Activated naive CD4-positive, alpha-beta T cell treated with anti-CD3 and anti-CD28 coated beads, Interleukin-2, amount 50 U/mL, for 16 hours (primary cell): ENCODE measurements around the gene GGNBP2.

Experiments
- DNase-seq: peaks from one replicate; pipeline ENCODE4 v3.0.0-alpha.2; 2020

GGNBP2 gene

DNA sequence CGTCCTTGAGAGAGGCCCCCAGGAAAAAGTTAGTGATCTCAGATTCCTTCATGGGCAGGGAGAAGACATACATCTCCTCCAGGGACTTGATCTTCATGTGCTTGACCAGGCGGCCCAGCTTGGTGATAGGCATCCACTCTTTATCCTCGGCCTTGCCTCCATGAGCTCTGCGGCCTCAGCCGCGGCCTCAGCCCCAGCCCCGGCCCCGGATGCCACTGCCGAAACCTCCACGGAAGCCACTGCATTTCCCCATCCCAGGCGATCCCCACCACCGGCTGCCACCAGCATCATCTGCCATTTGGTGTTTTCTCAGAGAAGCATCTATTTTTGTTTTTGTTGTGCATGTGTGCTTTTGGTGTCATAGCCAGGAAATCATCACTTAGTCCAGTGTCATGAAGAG, 30.3 kb downstream of the GGNBP2 start:
- no peak for DNase-seq

DNA sequence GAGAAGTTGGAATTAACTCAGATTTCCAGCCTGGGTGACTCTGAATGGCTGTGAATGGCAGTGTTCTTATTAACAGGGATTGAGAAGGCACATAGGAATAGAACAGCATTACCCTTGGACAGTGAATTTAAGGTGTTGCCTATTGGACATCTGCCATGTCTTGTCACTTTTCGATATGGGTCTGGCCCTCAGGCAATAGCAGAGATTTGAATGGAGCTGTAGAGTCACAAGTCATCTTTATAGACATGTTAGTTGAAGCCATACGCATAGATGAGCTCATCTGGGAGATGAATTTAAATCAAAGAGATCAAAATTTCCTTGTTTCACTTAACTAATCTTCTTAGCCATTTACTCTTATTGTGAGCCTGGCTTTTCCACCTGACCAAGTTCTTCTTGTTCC, 32.1 kb downstream of the GGNBP2 start:
- no peak for DNase-seq

DNA sequence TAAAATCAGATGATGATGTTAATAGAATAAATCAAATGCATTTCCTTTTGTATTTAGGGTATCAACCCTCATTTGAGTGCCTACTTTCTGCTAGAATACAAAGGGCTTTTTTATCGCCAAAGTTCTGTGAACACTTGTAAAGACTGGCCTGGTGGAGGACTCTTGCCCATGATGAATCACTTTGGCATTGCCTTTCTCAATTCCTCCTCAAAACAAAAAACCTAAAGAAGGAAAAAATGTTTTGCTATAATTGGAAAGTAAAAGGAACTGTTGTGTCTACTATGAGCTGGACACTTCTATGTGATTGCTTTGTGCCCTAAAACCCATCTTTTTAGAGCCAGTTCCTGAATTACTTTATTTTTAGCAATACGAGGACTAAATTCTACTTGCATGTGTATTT, 34.0 kb downstream of the GGNBP2 start:
- DNase-seq: no peak

DNA sequence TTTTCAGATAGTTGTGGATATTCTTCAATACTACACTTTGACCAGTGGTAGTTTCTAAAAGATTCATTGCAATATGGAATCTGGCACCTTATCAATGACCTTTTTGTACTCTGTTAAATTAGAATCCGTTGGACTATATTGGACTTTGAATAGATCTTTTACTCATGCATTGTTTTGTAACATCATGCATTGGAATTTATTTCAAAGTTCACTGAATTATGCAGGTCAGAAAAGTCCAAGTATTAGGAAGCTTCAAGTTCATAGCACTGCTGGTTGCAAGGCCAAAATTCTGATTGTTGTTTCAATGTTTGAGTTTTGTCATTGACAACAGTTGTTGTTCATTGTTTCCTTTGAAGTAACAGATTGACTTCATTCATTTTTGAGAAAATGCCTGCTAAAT, 39.1 kb downstream of the GGNBP2 start:
- no peak for DNase-seq

DNA sequence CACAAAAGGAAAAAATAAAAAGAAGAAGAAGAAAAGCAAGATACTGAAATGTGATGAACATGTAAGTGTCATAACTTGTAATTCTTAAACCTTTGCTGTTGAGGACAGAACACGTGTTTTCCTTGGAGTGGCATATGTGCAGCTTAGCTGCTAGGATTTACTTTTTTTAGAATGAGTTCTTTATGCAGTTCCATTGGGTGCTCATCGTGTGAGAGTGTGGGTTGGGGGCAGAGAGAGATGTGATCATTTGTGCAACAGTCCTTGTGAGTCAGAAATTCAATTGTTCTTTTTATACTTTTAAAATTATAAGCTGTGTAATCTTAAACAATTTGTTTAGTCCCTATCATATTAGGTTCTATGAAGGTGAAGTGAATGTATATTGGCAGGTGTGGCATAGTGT, 41.4 kb downstream of the GGNBP2 start:
- DNase-seq: no peak

DNA sequence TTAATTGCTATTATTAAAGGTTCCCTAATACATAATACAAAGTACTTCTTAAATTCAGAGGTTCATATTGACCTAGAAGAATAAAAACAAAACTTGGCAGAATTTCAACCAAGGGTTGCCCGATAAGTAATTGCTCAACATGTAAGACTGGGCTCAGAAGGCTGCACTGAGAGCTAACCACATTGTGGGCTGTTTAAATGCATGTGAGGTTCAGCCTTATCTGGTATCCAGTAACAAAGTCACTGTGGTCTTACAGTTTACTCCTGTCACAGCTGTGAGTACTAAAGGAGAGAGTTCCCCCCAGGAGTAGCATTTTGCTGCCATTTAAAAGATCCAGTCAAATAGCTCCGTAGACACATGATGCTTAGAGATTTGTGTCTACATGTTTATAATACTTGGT, 45.4 kb downstream of the GGNBP2 start:
- DNase-seq: no peak

DNA sequence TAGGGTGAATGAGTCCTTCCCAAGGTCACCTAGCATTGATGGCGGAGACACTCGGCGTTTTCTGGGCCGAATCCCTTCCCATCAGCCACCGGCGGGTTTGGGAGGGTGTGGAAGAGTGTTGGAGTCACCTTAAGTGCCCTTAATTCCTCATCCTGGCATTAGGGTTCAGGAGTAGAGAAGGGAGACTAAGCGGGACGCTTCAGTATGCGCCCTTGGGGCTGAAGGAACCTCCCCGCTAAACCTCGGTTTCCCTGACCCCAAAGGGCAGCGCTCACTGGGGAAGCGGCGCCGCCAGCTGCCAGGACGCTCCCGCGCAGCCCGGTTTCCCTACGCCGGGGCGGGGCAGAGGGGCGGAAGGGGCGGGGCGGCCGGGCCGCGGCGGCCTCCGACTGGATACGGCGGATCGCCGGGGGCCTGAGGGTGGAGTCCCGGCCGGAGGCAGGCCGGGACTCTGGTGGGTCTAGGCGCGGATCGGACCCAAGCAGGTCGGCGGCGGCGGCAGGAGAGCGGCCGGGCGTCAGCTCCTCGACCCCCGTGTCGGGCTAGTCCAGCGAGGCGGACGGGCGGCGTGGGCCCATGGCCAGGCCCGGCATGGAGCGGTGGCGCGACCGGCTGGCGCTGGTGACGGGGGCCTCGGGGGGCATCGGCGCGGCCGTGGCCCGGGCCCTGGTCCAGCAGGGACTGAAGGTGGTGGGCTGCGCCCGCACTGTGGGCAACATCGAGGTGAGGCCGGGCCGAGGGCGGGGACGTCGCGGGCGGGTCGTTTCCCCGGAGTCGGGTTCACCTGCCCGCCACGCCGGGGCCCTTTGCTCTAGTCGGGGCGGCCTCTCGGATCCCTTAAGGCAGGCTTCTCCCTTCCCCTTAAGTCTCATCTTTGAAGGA, 47.0 kb downstream of the GGNBP2 start, which contains the start of gene DHRS11:
TSS of gene DHRS11 (plus strand) at position 446 of the 882 bp plus-strand sequence. CDS start at position 577, 131 bp downstream.
- DNase-seq: peak; percentile 80

DNA sequence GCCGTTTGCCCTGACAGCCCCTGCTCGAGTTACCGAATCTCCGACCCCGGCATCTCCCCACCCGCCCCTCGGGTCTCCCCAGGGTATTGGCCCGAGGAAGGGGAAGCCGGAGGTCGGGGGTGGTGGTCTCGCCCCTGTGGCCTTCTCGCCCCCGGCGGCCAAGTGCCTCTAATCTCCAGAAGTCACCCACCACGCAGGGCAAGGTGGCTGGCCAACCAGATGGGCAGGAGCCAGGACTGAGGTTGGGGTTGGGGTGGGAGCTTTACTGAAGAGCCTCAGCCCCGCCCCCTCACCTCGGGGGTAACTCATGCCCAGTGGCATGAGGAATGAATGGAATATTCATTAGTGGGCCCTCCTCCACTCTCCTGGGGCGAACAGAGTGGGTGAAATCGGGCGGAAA, 47.6 kb downstream of the GGNBP2 start:
- no peak for DNase-seq

DNA sequence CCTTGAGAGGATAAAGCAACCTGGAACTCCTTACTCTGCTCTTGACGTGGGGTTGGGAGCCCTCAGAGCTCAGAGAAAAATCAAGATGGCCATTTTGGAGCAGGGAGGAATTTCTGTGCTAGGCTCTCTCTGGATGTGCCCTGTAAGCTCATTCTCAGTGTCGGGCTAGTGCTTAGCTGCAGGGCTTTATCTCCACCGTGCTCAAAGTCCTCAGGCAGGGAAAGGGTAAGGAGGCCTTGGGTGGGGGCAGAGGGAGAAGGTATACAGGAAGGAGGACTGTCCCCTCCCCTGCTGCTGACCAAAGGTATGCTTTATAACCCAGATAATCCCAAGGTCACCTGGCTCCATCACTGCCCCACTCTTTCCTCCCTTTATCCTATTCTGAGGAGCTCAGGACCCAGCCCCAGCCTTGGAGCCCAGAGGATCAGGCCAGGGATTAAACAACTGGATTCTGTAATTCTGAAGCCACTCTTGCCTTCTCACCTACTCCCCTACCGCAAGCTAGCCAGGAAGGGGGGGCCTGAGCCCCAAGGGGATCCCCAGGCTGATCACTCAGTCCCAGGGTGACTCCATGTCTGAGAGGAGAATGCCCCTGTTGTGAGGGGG, 48.1 kb downstream of the GGNBP2 start:
- no peak for DNase-seq

DNA sequence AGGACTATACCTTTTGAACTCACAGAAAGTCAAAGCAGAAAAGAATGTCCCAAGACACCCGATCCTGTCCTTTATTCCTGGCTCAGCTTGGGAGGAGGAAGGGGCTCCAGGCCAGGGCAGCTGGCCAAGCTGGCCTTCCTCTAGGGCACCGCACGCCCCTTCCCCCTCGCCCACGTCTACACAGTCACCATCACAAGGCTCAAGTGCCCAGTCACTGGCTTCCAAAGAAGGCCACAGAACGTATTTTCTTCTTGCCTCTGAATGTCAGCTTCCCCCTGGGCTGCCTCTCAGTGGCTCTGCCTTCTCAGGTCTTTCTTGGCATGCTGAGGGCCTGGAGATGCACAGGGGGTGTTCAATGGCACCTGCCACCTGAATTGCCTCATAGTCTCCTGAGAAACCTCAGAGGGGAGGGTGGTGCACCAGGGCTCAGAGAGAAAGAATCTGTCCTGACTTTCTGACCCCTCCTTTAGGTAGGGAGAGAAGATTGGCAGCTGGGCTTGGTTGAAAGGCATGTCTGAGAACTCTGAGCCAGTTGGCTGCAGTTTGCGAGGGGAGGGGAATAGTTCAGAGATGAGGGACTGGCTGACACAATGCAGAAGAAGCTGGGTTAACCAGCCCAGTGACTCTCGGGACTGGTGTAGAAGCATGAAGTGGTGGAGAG, 49.1 kb downstream of the GGNBP2 start:
- DNase-seq: no peak

DNA sequence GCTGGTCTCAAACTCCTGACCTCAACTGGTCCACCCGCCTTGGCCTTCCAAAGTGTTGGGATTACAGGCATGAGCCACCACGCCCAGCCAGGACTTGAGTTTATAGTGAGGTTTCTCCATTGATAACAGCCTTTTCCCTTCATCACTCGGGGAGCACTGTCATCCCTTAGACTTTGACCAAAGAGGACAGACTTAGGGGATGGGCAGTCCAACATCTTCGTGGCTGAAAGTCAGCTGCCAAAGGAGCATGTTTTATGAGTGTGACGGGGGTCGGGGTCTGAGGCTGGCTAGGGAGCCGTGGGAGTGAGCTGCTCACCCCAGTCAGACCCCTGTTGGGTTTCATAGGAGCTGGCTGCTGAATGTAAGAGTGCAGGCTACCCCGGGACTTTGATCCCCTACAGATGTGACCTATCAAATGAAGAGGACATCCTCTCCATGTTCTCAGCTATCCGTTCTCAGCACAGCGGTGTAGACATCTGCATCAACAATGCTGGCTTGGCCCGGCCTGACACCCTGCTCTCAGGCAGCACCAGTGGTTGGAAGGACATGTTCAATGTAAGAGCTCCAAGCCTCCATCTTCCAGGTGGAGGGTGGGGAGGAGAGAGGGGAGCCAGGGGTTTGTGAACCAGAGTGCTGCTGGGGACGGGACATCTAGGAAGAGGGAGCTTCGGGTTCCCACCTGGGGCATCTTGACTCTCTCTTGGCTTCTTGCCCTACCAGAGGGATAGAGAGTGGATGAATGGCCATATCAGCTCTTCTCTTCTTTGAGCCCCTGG, 50.1 kb downstream of the GGNBP2 start:
- DNase-seq: no peak

DNA sequence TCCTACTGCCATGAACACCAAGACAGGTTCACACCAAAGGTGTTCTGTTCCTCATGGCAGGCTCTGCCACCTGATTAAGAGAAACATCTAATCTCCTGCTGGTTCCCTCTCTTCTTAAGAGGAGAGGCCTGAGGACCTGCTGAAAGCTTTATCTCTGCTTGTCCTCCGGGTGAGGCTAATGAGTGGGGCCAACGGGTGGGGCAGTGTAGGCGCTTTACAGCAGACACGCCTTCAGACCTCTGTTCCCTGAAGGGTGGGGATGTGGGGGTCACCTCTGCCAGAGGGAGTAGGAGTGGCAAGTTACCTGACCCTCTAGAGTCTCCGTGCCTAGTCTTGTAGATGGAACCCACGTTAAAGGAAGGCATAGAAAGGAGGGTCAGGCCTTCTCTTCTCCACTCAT, 52.5 kb downstream of the GGNBP2 start:
- DNase-seq: no peak

DNA sequence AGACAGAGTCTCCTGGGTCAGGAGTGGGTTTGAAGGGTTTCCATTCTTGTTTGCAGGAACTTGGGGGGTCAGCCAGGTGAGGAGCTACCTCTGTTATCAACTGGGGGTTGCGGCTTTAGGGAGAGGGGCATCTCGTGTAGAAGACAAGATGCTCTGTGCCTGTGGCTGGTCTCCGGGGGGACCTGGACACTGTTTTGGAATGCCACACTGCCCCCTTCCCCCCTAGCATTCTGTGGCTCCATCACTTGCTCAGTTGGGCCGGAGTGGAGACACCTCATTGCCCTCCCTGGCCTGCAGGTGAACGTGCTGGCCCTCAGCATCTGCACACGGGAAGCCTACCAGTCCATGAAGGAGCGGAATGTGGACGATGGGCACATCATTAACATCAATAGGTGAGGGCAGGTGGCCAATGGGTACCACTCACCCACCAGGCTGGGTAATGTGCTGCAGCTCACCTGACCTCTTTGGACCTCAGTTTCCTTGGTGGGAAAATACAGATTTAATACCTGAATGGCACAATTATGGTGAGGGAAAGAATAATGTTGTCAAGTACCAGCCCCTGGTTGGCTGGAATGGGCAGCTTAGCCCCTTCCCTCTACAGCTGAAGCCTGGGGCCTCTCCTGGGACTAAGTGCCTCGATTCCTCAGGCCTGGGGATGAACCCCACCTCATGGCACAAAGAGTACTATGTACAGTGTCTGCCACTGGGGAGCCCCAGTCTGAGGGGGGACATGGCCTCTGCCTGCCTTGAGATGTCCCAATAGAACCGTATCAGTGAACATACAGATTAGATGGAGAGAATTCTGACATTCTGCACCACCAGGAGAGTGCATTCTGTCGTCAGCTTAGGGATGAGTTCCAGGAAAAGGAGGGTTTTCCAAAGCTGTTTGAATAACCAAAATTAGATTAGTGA, 53.4 kb downstream of the GGNBP2 start:
- DNase-seq: no peak

DNA sequence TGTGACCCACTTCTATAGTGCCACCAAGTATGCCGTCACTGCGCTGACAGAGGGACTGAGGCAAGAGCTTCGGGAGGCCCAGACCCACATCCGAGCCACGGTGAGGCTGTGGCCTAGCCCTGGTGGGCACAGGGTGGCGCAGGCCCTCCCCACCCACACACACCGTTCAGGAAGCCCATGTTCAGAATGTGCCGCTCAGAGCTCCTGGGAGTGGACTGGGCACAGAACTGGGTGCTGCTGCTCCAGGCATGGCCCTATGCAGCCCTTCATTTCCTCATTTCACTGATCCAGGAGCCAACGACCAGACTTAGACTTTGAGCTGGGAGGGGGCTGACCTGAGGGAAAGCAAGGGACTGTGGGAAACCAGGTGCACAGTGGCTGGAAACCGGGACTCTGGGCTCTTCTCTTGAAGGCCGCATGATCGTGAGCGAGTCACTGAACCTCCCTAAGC, 54.3 kb downstream of the GGNBP2 start:
- DNase-seq: no peak

DNA sequence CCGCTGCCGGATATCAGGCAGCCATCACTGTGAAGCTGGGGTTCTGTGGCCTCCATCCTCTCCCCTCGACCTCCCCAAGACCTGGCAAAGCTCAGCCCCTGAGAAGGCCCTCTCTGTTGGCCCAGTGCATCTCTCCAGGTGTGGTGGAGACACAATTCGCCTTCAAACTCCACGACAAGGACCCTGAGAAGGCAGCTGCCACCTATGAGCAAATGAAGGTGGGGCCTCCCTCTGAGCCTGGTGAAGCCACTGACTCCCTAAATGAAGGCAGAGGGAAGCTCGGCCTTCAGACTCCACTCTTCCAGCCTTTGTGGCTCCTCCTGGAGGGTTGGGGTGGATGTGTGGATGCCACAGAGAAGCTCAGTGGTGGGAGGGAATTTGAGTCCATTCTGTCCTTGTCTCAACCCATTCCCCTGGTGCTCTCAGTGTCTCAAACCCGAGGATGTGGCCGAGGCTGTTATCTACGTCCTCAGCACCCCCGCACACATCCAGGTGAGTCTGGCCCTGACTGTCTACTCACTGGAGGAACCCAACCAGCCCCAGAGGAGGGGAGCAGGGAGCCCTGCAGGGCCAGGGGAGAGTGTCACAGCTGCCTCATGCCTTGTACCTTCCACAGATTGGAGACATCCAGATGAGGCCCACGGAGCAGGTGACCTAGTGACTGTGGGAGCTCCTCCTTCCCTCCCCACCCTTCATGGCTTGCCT, 55.0 kb downstream of the GGNBP2 start:
- no peak for DNase-seq

DNA sequence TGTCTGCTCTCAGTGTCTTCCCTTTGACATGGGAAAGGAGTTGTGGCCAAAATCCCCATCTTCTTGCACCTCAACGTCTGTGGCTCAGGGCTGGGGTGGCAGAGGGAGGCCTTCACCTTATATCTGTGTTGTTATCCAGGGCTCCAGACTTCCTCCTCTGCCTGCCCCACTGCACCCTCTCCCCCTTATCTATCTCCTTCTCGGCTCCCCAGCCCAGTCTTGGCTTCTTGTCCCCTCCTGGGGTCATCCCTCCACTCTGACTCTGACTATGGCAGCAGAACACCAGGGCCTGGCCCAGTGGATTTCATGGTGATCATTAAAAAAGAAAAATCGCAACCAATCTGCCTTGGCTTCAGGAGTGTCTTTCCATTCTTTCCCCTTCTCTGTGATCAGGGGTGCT, 55.7 kb downstream of the GGNBP2 start:
- DNase-seq: no peak

DNA sequence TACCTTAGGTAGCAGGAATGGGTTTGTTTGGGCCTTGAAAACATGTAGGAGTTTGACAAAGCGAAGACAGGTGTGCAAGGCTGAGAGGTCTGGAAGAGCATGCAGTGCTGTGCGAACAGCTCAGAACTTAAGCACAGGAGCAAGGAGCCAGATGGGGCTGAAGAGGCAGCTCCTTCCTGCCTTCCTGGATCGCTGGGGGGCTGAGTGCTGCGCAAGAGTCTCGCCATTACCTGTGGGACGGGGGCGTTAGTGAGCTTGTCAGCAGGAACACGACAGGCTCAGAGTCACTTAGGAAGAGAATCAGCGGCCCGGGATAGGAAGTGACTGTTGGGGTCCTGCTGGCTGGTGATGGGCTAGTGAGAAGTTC, 56.2 kb downstream of the GGNBP2 start:
- peak; percentile 34 for DNase-seq

DNA sequence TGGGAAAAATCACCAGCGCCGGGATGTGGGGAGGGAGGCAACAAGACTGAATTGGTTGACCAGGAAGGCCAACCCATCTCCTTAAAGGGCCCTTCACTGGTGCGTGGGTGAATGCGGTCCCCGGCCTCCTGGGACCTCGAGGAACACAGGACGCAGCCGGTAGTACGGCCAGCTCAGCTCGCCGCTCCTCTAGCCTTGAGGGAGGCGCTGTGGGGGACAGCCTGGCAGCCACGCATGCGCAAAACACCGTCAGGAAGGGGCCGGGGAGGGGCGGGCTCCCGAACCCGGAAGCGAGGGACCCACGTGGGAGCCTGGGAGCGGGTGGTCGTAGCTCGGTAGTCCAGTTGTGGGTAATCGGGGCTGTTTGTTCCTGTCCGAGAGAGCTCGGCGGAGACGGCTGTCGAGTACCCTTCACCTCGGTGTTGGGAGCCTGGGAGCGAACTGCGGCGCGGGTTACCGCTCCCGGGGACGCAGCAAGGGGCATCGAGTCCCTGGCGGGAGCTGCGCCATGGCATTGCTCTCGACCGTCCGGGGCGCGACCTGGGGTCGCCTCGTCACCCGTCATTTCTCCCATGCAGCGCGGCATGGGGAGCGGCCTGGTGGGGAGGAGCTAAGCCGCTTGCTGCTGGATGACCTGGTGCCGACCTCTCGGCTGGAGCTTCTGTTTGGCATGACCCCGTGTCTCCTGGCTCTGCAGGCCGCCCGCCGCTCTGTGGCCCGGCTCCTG, 56.7 kb downstream of the GGNBP2 start, which contains the start of gene MRM1:
TSS of gene MRM1 (plus strand) at position 281 of the 727 bp plus-strand sequence. CDS start at position 509, 228 bp downstream.
- peak; percentile 89 for DNase-seq

DNA sequence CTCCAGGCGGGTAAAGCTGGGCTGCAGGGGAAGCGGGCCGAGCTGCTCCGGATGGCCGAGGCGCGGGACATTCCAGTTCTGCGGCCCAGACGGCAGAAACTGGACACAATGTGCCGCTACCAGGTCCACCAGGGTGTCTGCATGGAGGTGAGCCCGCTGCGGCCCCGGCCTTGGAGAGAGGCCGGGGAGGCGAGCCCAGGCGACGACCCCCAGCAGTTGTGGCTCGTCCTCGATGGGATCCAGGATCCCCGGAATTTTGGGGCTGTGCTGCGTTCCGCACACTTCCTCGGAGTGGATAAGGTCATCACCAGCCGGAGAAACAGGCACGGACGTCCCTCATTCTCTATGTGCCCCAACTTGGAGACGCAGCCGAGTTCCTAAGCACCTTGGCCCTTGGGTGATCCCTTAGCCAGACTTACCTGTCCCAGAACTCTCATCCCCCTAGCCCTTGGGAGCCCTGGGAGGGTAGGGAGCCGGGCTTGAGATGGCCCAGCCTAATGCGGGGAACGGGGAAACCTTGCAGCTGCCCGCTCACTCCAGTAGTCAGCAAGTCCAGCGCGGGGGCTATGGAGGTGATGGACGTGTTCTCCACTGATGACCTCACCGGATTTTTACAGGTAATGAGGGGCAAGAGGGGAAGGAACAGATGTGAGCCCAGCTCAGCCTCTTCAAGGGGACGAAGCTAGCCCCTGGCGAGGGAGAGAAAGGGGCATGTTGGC, 57.5 kb downstream of the GGNBP2 start:
- DNase-seq: no peak

DNA sequence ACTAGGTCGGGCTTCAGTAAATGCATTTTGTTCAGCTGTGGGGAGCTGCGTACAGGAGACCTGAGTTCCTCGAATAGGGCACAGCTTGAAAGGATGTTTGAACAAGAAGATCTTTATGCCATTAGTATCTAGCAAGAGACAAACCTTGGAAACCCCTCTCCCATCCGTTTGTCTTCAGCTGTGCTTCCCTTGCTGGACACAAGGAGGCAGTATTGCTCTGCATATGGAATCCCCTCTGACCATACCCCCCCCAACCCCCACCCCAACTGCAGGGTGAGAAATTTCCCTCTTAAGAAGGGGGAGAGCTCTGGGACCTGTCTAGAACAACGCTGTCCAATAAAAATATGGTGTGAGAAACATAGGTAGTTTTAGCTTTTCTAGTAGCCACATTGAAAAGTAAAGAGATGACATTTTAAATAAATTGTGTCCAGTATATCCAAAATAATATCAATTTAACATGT, 58.2 kb downstream of the GGNBP2 start:
- peak; percentile 71 for DNase-seq
